A673 (cell line): ENCODE results near the gene CNNM3. TPM values are rescaled to one million over a fixed set of nuclear protein-coding genes. Genes with fewer than 3 reads are reported as not detected.

Experiments used
- BruUV-seq: library from RNA; stranded (reverse); fragments of 400-500 nt; replicated peaks from 2 replicates; lab custom pipeline; 2021; lab: Mats Ljungman, UMichigan
- CTCF ChIA-PET: fragments of 300-600 bp; sonication (Branson Sonifier 250); formaldehyde crosslinking; loops from one replicate; lab custom pipeline; 2022; ENCODE audit warnings: antibody characterized with exemption; lab: Charles Lee
- POLR2A ChIA-PET: fragments of 300-600 bp; sonication (Branson Sonifier 250); formaldehyde crosslinking; loops from one replicate; lab custom pipeline; 2022; ENCODE audit warnings: antibody characterized with exemption; ENCODE audit not compliant: low non-redundant PET; lab: Charles Lee
- DNase-seq: peaks from one replicate; pipeline ENCODE4 v3.0.0-alpha.2; 2015; ENCODE audit warnings: low spot score
- H3K27ac ChIP-seq: fragments of 200-600 bp; sonication (generic); 2 replicates; pipeline ENCODE4 v1.5.1; 2016; ENCODE audit warnings: mixed run types, low read depth, mild to moderate bottlenecking, mixed read lengths, antibody characterized with exemption, low read length; ENCODE audit not compliant: poor library complexity, severe bottlenecking
- H3K27me3 ChIP-seq: fragments of 200-600 bp; sonication (generic); replicated peaks from 2 replicates; pipeline ENCODE4 v1.6.1; 2017; ENCODE audit warnings: mixed run types, low read depth, mild to moderate bottlenecking, mixed read lengths, antibody characterized with exemption, low read length; ENCODE audit not compliant: insufficient read depth, poor library complexity
- H3K36me3 ChIP-seq: fragments of 200-600 bp; sonication (generic); 2 replicates; pipeline ENCODE4 v1.6.1; 2016; ENCODE audit warnings: mixed run types, mild to moderate bottlenecking, mixed read lengths, antibody characterized with exemption, low read length; ENCODE audit not compliant: insufficient read depth, poor library complexity, severe bottlenecking
- H3K4me1 ChIP-seq: fragments of 200-600 bp; sonication (generic); 2 replicates; pipeline ENCODE4 v1.6.1; 2017; ENCODE audit warnings: mixed run types, mild to moderate bottlenecking, mixed read lengths, antibody characterized with exemption, low read length; ENCODE audit not compliant: insufficient read depth, poor library complexity, severe bottlenecking
- H3K4me3 ChIP-seq: fragments of 200-600 bp; sonication (generic); 2 replicates; pipeline ENCODE4 v1.5.1; 2016; ENCODE audit warnings: low read depth, mixed run types, mild to moderate bottlenecking, mixed read lengths, low read length; ENCODE audit not compliant: poor library complexity, severe bottlenecking
- H3K9me3 ChIP-seq: fragments of 200-600 bp; sonication (generic); 2 replicates; pipeline ENCODE4 v1.6.1; 2016; ENCODE audit warnings: mixed run types, low read depth, mild to moderate bottlenecking, mixed read lengths, antibody characterized with exemption, low read length; ENCODE audit not compliant: poor library complexity, severe bottlenecking
- CTCF ChIP-seq: fragments of 300-800, 200-600 bp; sonication (generic); conservative IDR thresholded peaks from 2 replicates; pipeline ENCODE4 v1.5.1; 2017; ENCODE audit warnings: low read depth, mild to moderate bottlenecking, antibody characterized with exemption, low read length, moderate library complexity, mixed read lengths
- EZH2 ChIP-seq: fragments of 200-600 bp; sonication (generic); IDR thresholded peaks from 2 replicates; pipeline ENCODE4 v1.6.1; 2017; ENCODE audit warnings: borderline replicate concordance, low read depth, mild to moderate bottlenecking, mixed read lengths, antibody characterized with exemption, low read length; ENCODE audit not compliant: poor library complexity, severe bottlenecking
- intact Hi-C: fragments of 100-400 bp; cut with micrococcal nuclease; formaldehyde crosslinking; loops from one replicate; pipeline ENCODE4 v1.10.0; 2022; ENCODE audit not compliant: unreplicated experiment
- total RNA-seq: library from RNA; stranded (reverse); gene quantifications from 2 replicates; pipeline ENCODE4 v1.2.3, GENCODE V29; 2021

The CNNM3 gene
- total RNA-seq, 1 experiment from 2014 or later, result 20.9 TPM

GRCh38 chr2:96817882-96818281, 1.8 kb downstream of the CNNM3 start:
- ChIA-PET POLR2A (no interaction called here), CTCF (interaction anchor here (0.6 kb wide), 1 partner anchor 44 kb away, joined by 4 read pairs; no protein-coding TSS in a partner anchor)
- TF ChIP-seq EZH2 (no peak), CTCF (no peak)
- Histone ChIP-seq H3K36me3 (peaks cover 5% of the 10 kb centered on the region), H3K4me1 (no peaks in the 10 kb centered on the region), H3K4me3 (peak overlapping the region; percentile 83), H3K27me3 (no peaks in the 10 kb centered on the region), H3K27ac (no peak overlapping the region), H3K9me3 (no peaks in the 10 kb centered on the region)
- intact Hi-C loops, result loop anchor here (5.0 kb wide), 1 partner anchor 144 kb away; no protein-coding TSS in a partner anchor
- no TSS peak for BruUV-seq
- no peak for DNase-seq

- Histone ChIP-seq H3K4me3 (no peak overlapping the region), H3K27ac (no peak overlapping the region), H3K4me1 (no peaks in the 10 kb centered on the region), H3K27me3 (no peaks in the 10 kb centered on the region), H3K36me3 (peaks cover 5% of the 10 kb centered on the region), H3K9me3 (no peaks in the 10 kb centered on the region)
- DNase-seq, result no peak
- TF ChIP-seq CTCF (no peak), EZH2 (no peak)
- POLR2A ChIA-PET, result no interaction called here
- no TSS peak for BruUV-seq
- CTCF ChIA-PET, result no interaction called here
- intact Hi-C loops, result loop anchor here (5.0 kb wide), 1 partner anchor 143 kb away; no protein-coding TSS in a partner anchor
Observed at GRCh38 chr2:96819128-96819875, 3.2 kb downstream of the CNNM3 start.

DNA sequence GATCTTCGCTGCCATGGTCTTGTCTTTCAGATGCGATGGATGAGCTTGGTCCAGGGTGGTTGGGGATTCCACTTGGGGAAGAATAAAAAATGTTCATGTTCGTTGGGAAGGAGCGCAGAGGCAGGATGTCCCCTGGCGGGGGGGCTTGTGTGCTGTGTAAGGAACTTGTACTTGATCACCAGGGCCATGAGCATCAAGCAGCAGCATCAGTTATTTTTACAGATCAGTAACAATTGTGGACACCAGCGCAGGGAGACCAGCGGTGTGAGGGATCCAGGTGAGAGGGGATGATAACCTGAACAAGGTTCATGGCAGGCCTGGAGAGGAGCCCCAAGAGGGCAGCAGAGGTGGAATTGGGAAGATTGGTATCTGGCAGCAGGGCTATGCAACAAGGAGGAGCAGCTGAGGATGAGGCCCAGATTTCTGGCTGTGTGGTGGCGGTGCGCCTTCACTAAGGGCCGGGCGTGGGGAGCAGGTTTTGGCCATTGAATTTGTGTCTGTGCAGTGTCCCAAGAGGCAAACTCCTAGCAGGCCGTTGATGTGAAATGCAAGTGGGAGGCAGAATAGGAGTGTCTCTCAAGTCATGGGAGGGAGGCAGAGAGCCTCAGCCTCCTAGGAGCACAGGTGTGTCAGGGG, 3.9 kb downstream of the CNNM3 start:
- DNase-seq, result no peak
- peaks cover 5% of the 10 kb centered on the region for H3K36me3 ChIP-seq
- TF ChIP-seq EZH2 (no peak), CTCF (no peak)
- no peaks in the 10 kb centered on the region for H3K27me3 ChIP-seq
- H3K9me3 ChIP-seq, result no peaks in the 10 kb centered on the region
- POLR2A ChIA-PET, result no interaction called here
- H3K27ac ChIP-seq, result no peak overlapping the region
- H3K4me3 ChIP-seq, result no peak overlapping the region
- intact Hi-C loops, result loop anchor here (5.0 kb wide), 1 partner anchor 142 kb away; no protein-coding TSS in a partner anchor
- CTCF ChIA-PET, result no interaction called here
- no TSS peak for BruUV-seq
- H3K4me1 ChIP-seq, result no peaks in the 10 kb centered on the region
